HG03139 (cell line): Measurements from ENCODE around the gene TECTB.

Source experiments
- ATAC-seq: cut with Tn5 transposase; IDR thresholded peaks from one replicate; pipeline ENCODE4 v1.9.1; 2021; ENCODE audit not compliant: unreplicated experiment

Gene TECTB

GRCh38 chr10:112274831-112275230 is 8.4 kb upstream of the TECTB start:
- no peak for ATAC-seq

GRCh38 chr10:112275512-112276245 is 7.5 kb upstream of the TECTB start:
- no peak for ATAC-seq

GRCh38 chr10:112278871-112279270 is 4.3 kb upstream of the TECTB start:
- ATAC-seq: no peak

GRCh38 chr10:112279433-112279832 is 3.8 kb upstream of the TECTB start:
- no peak for ATAC-seq

GRCh38 chr10:112280205-112280921 is 2.8 kb upstream of the TECTB start:
- ATAC-seq: no peak

- no peak for ATAC-seq
These were observed 1.1 kb upstream of the TECTB start for GRCh38 chr10:112282086-112282485.

DNA sequence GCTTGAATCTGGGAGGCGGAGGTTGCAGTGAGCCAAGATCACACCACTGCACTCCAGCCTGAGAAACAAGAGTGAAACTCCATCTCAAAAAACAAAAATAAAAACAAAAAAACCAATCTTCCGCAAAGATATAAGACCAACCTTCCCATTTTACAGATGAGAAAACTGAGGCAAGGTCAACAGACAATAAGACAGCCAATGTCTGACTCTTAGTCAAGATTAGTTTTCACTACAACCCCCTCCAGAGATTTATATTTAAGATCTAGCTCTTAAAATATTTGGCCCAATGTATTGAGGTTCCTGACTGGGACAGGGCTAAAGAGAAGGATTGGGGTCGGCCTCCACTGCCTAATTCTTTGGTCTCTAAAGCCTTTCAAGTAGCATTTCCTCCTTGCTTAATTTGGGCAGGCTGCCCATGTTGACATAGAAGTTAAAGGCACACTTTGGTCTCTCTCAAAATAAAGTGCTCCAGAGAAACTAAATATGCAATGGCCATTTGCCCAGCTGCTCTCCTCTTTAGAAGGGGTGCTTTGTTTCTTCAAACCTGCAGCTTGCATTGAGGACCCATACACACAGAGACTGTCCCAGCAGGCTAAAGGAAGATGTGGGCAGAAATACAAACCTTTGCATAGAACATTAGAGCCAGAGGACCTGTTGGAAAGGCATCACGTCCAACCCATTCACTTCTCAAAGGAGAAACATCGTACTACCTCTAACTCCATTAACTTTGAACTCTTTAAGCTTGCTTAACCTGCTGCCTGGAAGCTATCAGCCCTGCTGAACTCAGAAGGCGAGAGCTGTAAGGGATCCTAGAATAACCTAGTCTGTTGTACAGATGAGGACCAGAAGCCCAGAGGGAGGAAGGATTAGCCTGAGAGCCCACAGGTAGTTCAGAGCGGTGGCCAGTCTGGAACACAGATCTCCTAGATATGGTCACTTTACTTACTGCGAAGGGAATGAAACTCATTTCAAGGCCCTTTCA is 3.9 kb downstream of the TECTB start:
- ATAC-seq: no peak

GRCh38 chr10:112287844-112288243 is 4.6 kb downstream of the TECTB start:
- no peak for ATAC-seq

DNA sequence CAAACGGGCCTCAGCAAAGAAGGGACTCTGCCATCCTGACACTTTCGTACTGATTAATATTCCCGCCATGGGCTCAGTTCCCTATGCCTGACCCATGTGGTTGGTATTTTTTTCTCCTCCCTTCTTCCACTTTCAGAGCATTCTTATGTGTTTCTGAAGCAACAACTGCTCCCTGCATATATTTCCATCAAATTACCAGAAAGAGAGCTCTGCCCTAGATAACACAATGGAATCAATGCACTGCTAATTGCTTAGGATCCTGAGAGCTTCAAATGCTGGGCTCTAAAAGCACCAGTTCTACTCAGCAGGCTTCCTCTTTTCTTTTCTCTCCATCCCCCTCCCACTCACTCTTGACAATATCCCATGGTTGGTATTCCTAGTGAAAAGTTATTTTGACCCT is 5.3 kb downstream of the TECTB start:
- no peak for ATAC-seq

DNA sequence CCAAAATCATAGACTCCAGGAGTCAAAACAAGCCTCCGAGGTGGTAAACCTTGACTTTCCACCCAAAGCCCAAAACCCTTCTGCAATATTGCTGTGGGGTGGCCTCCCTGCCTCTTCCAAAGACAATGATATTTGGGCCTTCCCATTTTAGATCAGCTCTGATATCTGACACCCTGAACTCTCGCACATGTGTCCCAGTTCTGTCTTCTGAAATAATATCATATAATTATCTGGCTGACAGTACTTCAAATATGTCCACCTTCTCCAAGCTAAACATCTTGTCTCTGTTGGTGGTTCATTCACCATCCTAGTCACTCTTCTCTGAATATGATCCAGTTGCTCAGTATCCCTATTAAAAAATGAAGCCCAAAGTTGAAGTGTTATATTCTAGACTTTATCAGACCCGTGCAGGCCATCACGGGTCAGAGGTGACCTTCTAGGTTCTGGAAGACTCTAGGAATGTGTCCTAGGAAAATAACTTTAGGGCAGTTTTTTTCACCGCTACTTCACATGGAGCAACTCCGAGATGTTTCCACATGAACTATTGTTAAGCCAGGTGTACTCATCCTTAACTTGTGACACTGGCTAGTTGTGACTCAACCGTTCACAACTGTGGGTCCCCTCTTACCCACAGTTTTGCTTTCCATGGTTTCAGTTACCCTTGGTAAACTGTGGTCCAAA is 6.3 kb downstream of the TECTB start:
- ATAC-seq: no peak

DNA sequence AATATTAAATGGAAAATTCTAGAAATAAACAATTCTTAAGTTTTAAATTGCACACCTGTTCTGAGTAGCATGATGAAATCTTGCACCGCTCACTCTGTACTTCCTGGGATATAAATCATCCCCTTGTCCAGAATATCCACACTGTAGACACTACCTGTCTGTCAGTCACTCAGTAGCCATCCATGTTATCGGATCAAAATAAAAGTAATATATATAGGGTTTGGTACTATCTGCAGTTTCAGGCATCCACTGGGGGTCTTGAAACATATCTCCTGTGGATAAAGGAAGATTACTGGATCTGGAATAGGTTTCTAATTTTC is 6.8 kb downstream of the TECTB start:
- no peak for ATAC-seq

GRCh38 chr10:112294169-112294568 is 11.0 kb downstream of the TECTB start:
- ATAC-seq: no peak

GRCh38 chr10:112295853-112296830 is 12.9 kb downstream of the TECTB start:
- ATAC-seq: no peak

GRCh38 chr10:112296908-112297331 is 13.7 kb downstream of the TECTB start:
- ATAC-seq: no peak

GRCh38 chr10:112298581-112298980 is 15.4 kb downstream of the TECTB start:
- no peak for ATAC-seq

GRCh38 chr10:112299456-112299855 is 16.3 kb downstream of the TECTB start:
- no peak for ATAC-seq

GRCh38 chr10:112302335-112302734 is 19.1 kb downstream of the TECTB start:
- ATAC-seq: no peak

DNA sequence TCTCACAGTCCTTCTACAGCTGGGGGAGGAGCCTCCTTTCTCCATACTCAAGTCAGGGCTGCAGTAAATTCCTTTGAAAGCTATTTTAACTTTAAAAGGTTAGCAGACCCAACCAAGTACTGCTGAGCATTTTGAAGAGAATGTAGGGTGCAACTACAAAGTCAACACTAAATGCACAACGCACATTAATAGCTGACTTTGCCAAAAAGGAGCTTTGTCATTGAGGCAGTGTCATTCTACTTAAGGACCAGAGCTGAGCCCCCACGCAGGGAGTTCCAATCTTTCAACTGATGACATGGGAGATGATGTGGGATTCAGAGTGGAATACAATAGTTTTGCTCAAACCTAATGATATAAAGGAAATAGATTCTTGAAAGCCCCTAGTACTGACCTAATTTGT is 20.3 kb downstream of the TECTB start:
- no peak for ATAC-seq

DNA sequence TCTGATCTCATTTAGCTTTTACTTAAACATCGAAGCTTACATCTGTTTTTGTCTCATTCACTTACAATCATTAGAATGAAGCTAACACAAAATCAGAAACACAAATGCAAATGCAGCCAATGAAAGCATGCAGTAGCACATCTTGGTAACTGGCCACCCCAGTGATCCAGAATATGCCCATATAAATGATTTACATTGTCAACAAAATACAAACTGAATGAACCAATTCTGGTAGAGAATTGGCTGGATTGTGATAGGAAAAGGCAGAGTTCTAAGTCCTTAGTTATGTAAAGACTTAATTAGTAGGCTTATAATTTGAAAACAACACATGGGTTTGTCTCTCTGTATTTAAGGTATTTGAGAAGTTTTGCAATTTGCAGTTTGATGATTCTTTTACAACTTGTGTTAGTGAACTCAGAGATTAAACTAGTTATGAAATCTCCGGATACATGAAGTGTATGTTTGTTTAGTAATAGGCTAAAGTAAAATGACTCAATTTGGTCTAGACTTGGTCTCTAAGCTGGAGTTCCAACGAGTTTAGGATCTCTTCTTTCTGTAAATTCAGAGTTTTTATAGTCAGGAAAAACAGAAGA is 21.2 kb downstream of the TECTB start:
- no peak for ATAC-seq
